Breast epithelium (tissue), 3 donors: ENCODE results near the gene TRAF3.

Source experiments
- POLR2AphosphoS5 ChIP-seq, 3 donors: sonication (generic); formaldehyde crosslinking; IDR thresholded peaks; one replicate each; pipeline ENCODE4 v1.6.1; 2017; ENCODE audit warnings: antibody characterized with exemption in 3 of 3
- TF ChIP-seq, protein P1 (sequence below), 3 donors: fragments of 450-650 bp; IDR thresholded peaks; one replicate each; pipeline ENCODE4 v1.5.1; 2016 to 2017; ENCODE audit warnings: antibody characterized with exemption in 3 of 3, mild to moderate bottlenecking in 3 of 3, moderate library complexity in 3 of 3

DNA sequence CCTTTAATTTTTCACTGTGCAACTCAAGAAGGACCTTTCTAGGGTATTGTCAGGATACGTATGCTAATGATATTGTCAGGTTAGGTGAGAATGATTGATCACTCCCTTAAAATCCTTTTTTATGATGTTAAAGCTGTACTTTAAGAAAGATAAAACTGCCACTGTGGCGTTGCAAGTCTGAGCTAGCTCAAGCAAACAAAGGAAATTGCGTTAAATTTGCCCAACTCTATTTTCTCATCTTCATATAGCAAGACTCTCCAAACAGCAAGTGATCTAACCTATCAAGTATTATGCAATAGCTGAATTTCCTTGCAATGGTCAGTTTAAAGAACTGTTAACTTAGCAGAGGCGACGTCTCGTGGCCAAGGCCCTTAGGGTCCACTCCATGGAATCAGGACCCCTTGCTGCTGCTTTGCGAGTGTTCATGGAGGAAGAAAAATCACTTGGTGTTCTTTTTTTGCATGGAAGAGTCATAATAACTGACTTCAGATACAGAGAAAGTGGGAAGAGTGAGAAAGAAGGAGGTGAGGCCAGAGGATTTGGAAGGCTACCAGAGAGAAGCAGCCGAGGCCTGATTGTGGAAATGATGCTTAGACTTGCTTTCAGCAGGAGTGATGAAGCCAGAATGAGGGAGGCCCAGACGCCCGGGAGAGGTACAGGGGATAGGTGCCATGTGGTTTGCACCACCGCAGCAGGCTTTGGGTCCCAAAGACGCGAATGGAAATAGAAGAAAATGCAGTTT lies 2.5 kb downstream of the TRAF3 start:
- TF ChIP-seq, protein P1, sequence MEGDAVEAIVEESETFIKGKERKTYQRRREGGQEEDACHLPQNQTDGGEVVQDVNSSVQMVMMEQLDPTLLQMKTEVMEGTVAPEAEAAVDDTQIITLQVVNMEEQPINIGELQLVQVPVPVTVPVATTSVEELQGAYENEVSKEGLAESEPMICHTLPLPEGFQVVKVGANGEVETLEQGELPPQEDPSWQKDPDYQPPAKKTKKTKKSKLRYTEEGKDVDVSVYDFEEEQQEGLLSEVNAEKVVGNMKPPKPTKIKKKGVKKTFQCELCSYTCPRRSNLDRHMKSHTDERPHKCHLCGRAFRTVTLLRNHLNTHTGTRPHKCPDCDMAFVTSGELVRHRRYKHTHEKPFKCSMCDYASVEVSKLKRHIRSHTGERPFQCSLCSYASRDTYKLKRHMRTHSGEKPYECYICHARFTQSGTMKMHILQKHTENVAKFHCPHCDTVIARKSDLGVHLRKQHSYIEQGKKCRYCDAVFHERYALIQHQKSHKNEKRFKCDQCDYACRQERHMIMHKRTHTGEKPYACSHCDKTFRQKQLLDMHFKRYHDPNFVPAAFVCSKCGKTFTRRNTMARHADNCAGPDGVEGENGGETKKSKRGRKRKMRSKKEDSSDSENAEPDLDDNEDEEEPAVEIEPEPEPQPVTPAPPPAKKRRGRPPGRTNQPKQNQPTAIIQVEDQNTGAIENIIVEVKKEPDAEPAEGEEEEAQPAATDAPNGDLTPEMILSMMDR (IDR thresholded peaks at IDR 0.05) = no peak
- no peak for TF ChIP-seq POLR2AphosphoS5 (IDR thresholded peaks at IDR 0.05)
